SU-DHL-6 (cell line): Measurements from ENCODE around the gene XYLT1.

ENCODE experiments used
- H2AFZ ChIP-seq: fragments of 200-600 bp; sonication (generic); 2 replicates; pipeline ENCODE4 v1.6.1; 2014; ENCODE audit warnings: low read depth, mild to moderate bottlenecking, moderate library complexity, mixed read lengths, antibody characterized with exemption, low read length; ENCODE audit not compliant: severe bottlenecking
- H3F3A ChIP-seq: fragments of 200-600 bp; shearing (Covaris generic); 2 replicates; pipeline ENCODE4 v1.6.0; 2016; ENCODE audit warnings: antibody characterized with exemption, mild to moderate bottlenecking; ENCODE audit not compliant: insufficient read depth
- H3K27ac ChIP-seq: fragments of 200-600 bp; sonication (generic); 2 replicates; pipeline ENCODE4 v1.5.1; 2016; ENCODE audit warnings: low read depth, mild to moderate bottlenecking, low read length, moderate library complexity, mixed read lengths
- H3K27me3 ChIP-seq: fragments of 200-600 bp; sonication (generic), shearing (Covaris generic); 2 replicates; pipeline ENCODE4 v1.6.0; 2014; ENCODE audit warnings: mild to moderate bottlenecking, low read length
- H3K36me3 ChIP-seq: fragments of 200-600 bp; sonication (generic); 2 replicates; pipeline ENCODE4 v1.6.1; 2014; ENCODE audit warnings: mild to moderate bottlenecking, low read length, mixed read lengths
- H3K4me2 ChIP-seq: fragments of 300-600, 200-600 bp; shearing (Covaris generic), sonication (generic); 2 replicates; pipeline ENCODE4 v1.6.0; 2014; ENCODE audit warnings: low read length, low read depth, mild to moderate bottlenecking; ENCODE audit not compliant: poor library complexity, severe bottlenecking
- H3K4me3 ChIP-seq: fragments of 200-600 bp; sonication (generic); 2 replicates; pipeline ENCODE4 v1.5.1; 2014; ENCODE audit warnings: antibody characterized with exemption, low read length, mild to moderate bottlenecking, mixed read lengths; ENCODE audit not compliant: insufficient read depth, poor library complexity, severe bottlenecking
- H3K79me2 ChIP-seq: fragments of 200-600 bp; sonication (generic); 2 replicates; pipeline ENCODE4 v1.6.1; 2014; ENCODE audit warnings: mild to moderate bottlenecking, low read length, moderate library complexity; ENCODE audit not compliant: insufficient read depth
- H3K9ac ChIP-seq: fragments of 200-600 bp; sonication (generic); 2 replicates; pipeline ENCODE4 v1.7.0; 2014; ENCODE audit warnings: mild to moderate bottlenecking, low read length
- H3K9me2 ChIP-seq: fragments of 200-600 bp; sonication (generic); replicated peaks from 2 replicates; pipeline ENCODE4 v1.6.1; 2014; ENCODE audit warnings: low read length; ENCODE audit not compliant: insufficient read depth
- H3K9me3 ChIP-seq: fragments of 200-600 bp; sonication (generic); 2 replicates; pipeline ENCODE4 v1.6.1; 2014; ENCODE audit warnings: low read length, mixed read lengths; ENCODE audit not compliant: insufficient read depth
- H4K20me1 ChIP-seq: fragments of 200-600 bp; sonication (generic); 2 replicates; pipeline ENCODE4 v1.6.1; 2014; ENCODE audit warnings: low read depth, mild to moderate bottlenecking, antibody characterized with exemption, low read length, moderate library complexity, mixed read lengths
- CTCF ChIP-seq: fragments of 200-600 bp; sonication (generic); IDR thresholded peaks from one replicate; pipeline ENCODE4 v1.5.1; 2017; ENCODE audit warnings: antibody characterized with exemption, mild to moderate bottlenecking, low read length, moderate library complexity; ENCODE audit not compliant: insufficient read depth, poor library complexity, severe bottlenecking
- EZH2phosphoT487 ChIP-seq: fragments of 200-600 bp; sonication (generic), shearing (Covaris generic); conservative IDR thresholded peaks from 2 replicates; pipeline ENCODE4 v1.6.1; 2018; ENCODE audit warnings: mild to moderate bottlenecking, antibody characterized with exemption, low read length, moderate library complexity, mixed read lengths

The XYLT1 gene

GRCh38 chr16:17108596-17108995 lies 362.2 kb downstream of the XYLT1 start:
- Histone ChIP-seq H3K79me2 (no peaks in the 10 kb centered on the region), H3F3A (no peaks in the 10 kb centered on the region), H3K27ac (no peak overlapping the region), H2AFZ (no peak overlapping the region), H3K4me2 (no peak overlapping the region), H3K36me3 (no peaks in the 10 kb centered on the region), H3K9me2 (no peaks in the 10 kb centered on the region), H3K9ac (no peak overlapping the region), H4K20me1 (no peaks in the 10 kb centered on the region), H3K27me3 (no peaks in the 10 kb centered on the region), H3K9me3 (no peaks in the 10 kb centered on the region), H3K4me3 (no peak overlapping the region)
- TF ChIP-seq CTCF (no peak), EZH2phosphoT487 (no peak)

GRCh38 chr16:17107450-17107849 lies 363.3 kb downstream of the XYLT1 start:
- Histone ChIP-seq H2AFZ (no peak overlapping the region), H3K4me2 (no peak overlapping the region), H3K79me2 (no peaks in the 10 kb centered on the region), H3K36me3 (no peaks in the 10 kb centered on the region), H3K9me3 (no peaks in the 10 kb centered on the region), H3K9me2 (no peaks in the 10 kb centered on the region), H3K27ac (no peak overlapping the region), H3K9ac (no peak overlapping the region), H3K27me3 (no peaks in the 10 kb centered on the region), H4K20me1 (no peaks in the 10 kb centered on the region), H3K4me3 (no peak overlapping the region), H3F3A (no peaks in the 10 kb centered on the region)
- TF ChIP-seq CTCF = no peak
- TF ChIP-seq EZH2phosphoT487 = no peak

- Histone ChIP-seq H3K27ac (no peak overlapping the region), H3K4me2 (no peak overlapping the region), H3K36me3 (no peaks in the 10 kb centered on the region), H3K4me3 (no peak overlapping the region), H3F3A (no peaks in the 10 kb centered on the region), H2AFZ (no peak overlapping the region), H3K9ac (no peak overlapping the region), H4K20me1 (no peaks in the 10 kb centered on the region), H3K9me3 (no peaks in the 10 kb centered on the region), H3K9me2 (no peaks in the 10 kb centered on the region), H3K27me3 (no peaks in the 10 kb centered on the region), H3K79me2 (no peaks in the 10 kb centered on the region)
- TF ChIP-seq CTCF (no peak), EZH2phosphoT487 (no peak)
These were observed 364.4 kb downstream of the XYLT1 start for GRCh38 chr16:17106243-17106791.
